A549 (cell line): Measurements from ENCODE around the gene PARD3B. TPM values are rescaled to one million over a fixed set of nuclear protein-coding genes. Genes with fewer than 3 reads are reported as not detected.

Experiments
- ATAC-seq, 2 experiments: fragments of 200-7000 bp in 1 of 2; fragments of >200 bp in 1 of 2; cut with Nextera tagmentation in 1 of 2; cut with Tn5 transposase in 1 of 2; 3 replicates each; pipeline versions ENCODE4 v1.8.0 to v1.9.1; 2018 to 2020; ENCODE audit warnings: mild to moderate bottlenecking in 1 of 2, moderate library complexity in 1 of 2
- CTCF ChIA-PET: fragments of 300-600 bp; sonication (Branson Sonifier 250); formaldehyde crosslinking; extraction: SDS; loops from one replicate; lab custom pipeline; 2021; ENCODE audit warnings: antibody characterized with exemption, inconsistent platforms; lab: Yijun Ruan, JAX
- POLR2A ChIA-PET: fragments of 350-600 bp; formaldehyde crosslinking; extraction: SDS; loops from one replicate; lab custom pipeline; 2021; ENCODE audit warnings: antibody characterized with exemption, inconsistent platforms; lab: Yijun Ruan, JAX
- DNase-seq, 2 experiments: peaks; one replicate each; pipeline versions ENCODE4 v3.0.0 to v3.0.0-alpha.2; 2011 to 2016; ENCODE audit warnings: low read depth in 1 of 2, low spot score in 1 of 2
- FAIRE-seq: peaks from 2 replicates; lab custom pipeline; 2011; peaks lifted over from hg19 to GRCh38; lab: Jason Lieb, UNC
- H3K27ac ChIP-seq, 2 experiments: fragments of >200 bp; sonication (Bioruptor Twin); formaldehyde crosslinking; 3 replicates each; pipeline ENCODE4 v1.5.1; 2016 to 2017
- H3K4me1 ChIP-seq: fragments of >200 bp; sonication (Bioruptor Twin); formaldehyde crosslinking; 3 replicates; pipeline ENCODE4 v1.6.1; 2016
- H3K4me2 ChIP-seq: fragments of >200 bp; sonication (Bioruptor Twin); formaldehyde crosslinking; 3 replicates; pipeline ENCODE4 v1.6.1; 2016
- H3K4me3 ChIP-seq: fragments of >200 bp; sonication (Bioruptor Twin); formaldehyde crosslinking; 3 replicates; pipeline ENCODE4 v1.5.1; 2016
- H3K9me3 ChIP-seq: fragments of >200 bp; sonication (Bioruptor Twin); formaldehyde crosslinking; 3 replicates; pipeline ENCODE4 v1.6.1; 2016
- ATOH8 ChIP-seq: fragments of 250-450 bp; sonication (Bioruptor Pico); IDR thresholded peaks from 2 replicates; pipeline ENCODE4 v1.5.0; 2020; ENCODE audit warnings: low read depth, mild to moderate bottlenecking, moderate library complexity
- CBX8 ChIP-seq: fragments of 200-600 bp; sonication (generic); IDR thresholded peaks from 2 replicates; pipeline ENCODE4 v1.6.1; 2016
- CTCF ChIP-seq: fragments of >200 bp; sonication (Bioruptor Twin); formaldehyde crosslinking; IDR thresholded peaks from 3 replicates; pipeline ENCODE4 v1.5.1; 2016
- EHF ChIP-seq: fragments of 250-450 bp; sonication (Bioruptor Pico); IDR thresholded peaks from 2 replicates; pipeline ENCODE4 v1.5.0; 2020; ENCODE audit warnings: mild to moderate bottlenecking
- EP300 ChIP-seq, 2 experiments: fragments of >200 bp; sonication (Bioruptor Twin); formaldehyde crosslinking; IDR thresholded peaks; 2 replicates in 1 of 2; 3 replicates in 1 of 2; pipeline ENCODE4 v1.6.1; 2016 to 2017
- FOSB ChIP-seq: fragments of 250-450 bp; sonication (Bioruptor Pico); IDR thresholded peaks from 2 replicates; pipeline ENCODE4 v1.5.0; 2020; ENCODE audit warnings: mild to moderate bottlenecking, moderate library complexity
- HEYL ChIP-seq: fragments of 250-450 bp; sonication (Bioruptor Pico); IDR thresholded peaks from 2 replicates; pipeline ENCODE4 v1.8.0; 2021; ENCODE audit warnings: mild to moderate bottlenecking, moderate library complexity
- HMGXB4 ChIP-seq: fragments of 250-450 bp; sonication (Bioruptor Pico); IDR thresholded peaks from 2 replicates; pipeline ENCODE4 v1.5.0; 2021; ENCODE audit warnings: mild to moderate bottlenecking, moderate library complexity, borderline replicate concordance
- JUN ChIP-seq, 2 experiments: fragments of >200 bp; sonication (Bioruptor Twin); formaldehyde crosslinking; IDR thresholded peaks; 2 replicates in 1 of 2; 3 replicates in 1 of 2; pipeline ENCODE4 v1.6.1; 2016 to 2017
- MAFK ChIP-seq: fragments of 450-650 bp; IDR thresholded peaks from 2 replicates; pipeline ENCODE4 v1.6.1; 2014; ENCODE audit not compliant: partially characterized antibody
- MAZ ChIP-seq: fragments of 150-350 bp; IDR thresholded peaks from 2 replicates; pipeline ENCODE4 v1.6.1; 2014; ENCODE audit warnings: antibody characterized with exemption, low read depth, low read length, borderline replicate concordance
- MYC ChIP-seq: IDR thresholded peaks from 2 replicates; pipeline ENCODE4 v1.6.1; 2012; ENCODE audit warnings: mild to moderate bottlenecking, inconsistent platforms, low read length, improper control_type of control experiment, borderline replicate concordance
- PBX3 ChIP-seq: IDR thresholded peaks from 2 replicates; pipeline ENCODE4 v1.6.1; 2012
- PHF8 ChIP-seq: fragments of 200-600 bp; sonication (generic); IDR thresholded peaks from 2 replicates; pipeline ENCODE4 v1.6.1; 2016; ENCODE audit warnings: low read depth, mild to moderate bottlenecking, antibody characterized with exemption, moderate library complexity, borderline replicate concordance
- RCOR1 ChIP-seq: fragments of 150-350 bp; IDR thresholded peaks from 2 replicates; pipeline ENCODE4 v1.6.1; 2014; ENCODE audit warnings: antibody characterized with exemption, low read length, low read depth
- RNF2 ChIP-seq: fragments of 200-600 bp; sonication (generic); IDR thresholded peaks from 2 replicates; pipeline ENCODE4 v1.6.1; 2016; ENCODE audit warnings: low read depth, mild to moderate bottlenecking, antibody characterized with exemption, moderate library complexity, borderline replicate concordance
- TP53 ChIP-seq: fragments of 250-450 bp; sonication (Bioruptor Pico); IDR thresholded peaks from 2 replicates; pipeline ENCODE4 v1.5.0; 2021; ENCODE audit warnings: mild to moderate bottlenecking, moderate library complexity
- ZC3H11A ChIP-seq: fragments of 450-650 bp; IDR thresholded peaks from 2 replicates; pipeline ENCODE4 v1.6.1; 2014; ENCODE audit warnings: antibody characterized with exemption, mild to moderate bottlenecking
- ZFP36 ChIP-seq: fragments of 450-650 bp; IDR thresholded peaks from 2 replicates; pipeline ENCODE4 v1.6.1; 2014; ENCODE audit warnings: borderline replicate concordance; ENCODE audit not compliant: partially characterized antibody
- WGBS: methylation state at CpG from one replicate; pipeline ENCODE4 v1.1.6; 2017; ENCODE audit errors: missing lambda C conversion rate; 5-methylcytosine and 5-hydroxymethylcytosine counted together
- polyA plus RNA-seq, 4 experiments: library from polyadenylated mRNA; depleted of rRNA in 3 of 4; stranded (reverse); fragments of >200 nt; fragmentation: RNase III in 1 of 4; extraction: RNeasy Plus Mini Kit Qiagen cat#74134 plus additional on column Dnase treatment in 1 of 4; gene quantifications; 2 replicates in 3 of 4; 3 replicates in 1 of 4; pipeline ENCODE4 v1.2.3, GENCODE V29; 2011 to 2017

PARD3B gene
- polyA plus RNA-seq, 2 of the 4 experiments (the other 2 are of a cell fraction) = 1.2 to 2.4 TPM

GRCh38 chr2:204505488-204505887, 39.8 kb upstream of the PARD3B start:
- FAIRE-seq (no peak), ATAC-seq (no peak), DNase-seq (no peak)
- H3K4me3 ChIP-seq = no peak overlapping the region
- 32% methylated on average over 2 of the region's 2 CpGs for WGBS
- H3K9me3 ChIP-seq = no peaks in the 10 kb centered on the region
- no peaks in the 10 kb centered on the region for H3K4me1 ChIP-seq
- POLR2A ChIA-PET = no interaction called here
- H3K4me2 ChIP-seq = no peak overlapping the region
- no peak overlapping the region for H3K27ac ChIP-seq
- CTCF ChIA-PET = interaction anchor here (1.2 kb wide), 1 partner anchor 12 kb away, joined by 4 read pairs; no protein-coding TSS in a partner anchor
- TF ChIP-seq MAFK (peak; percentile 20), MYC (no peak)
- TF ChIP-seq, all 56 proteins: peak for 1

- H3K4me1 ChIP-seq = no peaks in the 10 kb centered on the region
- WGBS = 76% methylated on average over 4 of the region's 4 CpGs
- H3K4me2 ChIP-seq = no peak overlapping the region
- H3K4me3 ChIP-seq = no peak overlapping the region
- no peak for DNase-seq
- H3K9me3 ChIP-seq = no peaks in the 10 kb centered on the region
- no peak overlapping the region for H3K27ac ChIP-seq
- ChIA-PET CTCF (interaction anchor here (1.2 kb wide), 1 partner anchor 11 kb away, joined by 4 read pairs; no protein-coding TSS in a partner anchor), POLR2A (no interaction called here)
- no peak for ATAC-seq
- FAIRE-seq = no peak
- TF ChIP-seq EHF (CRISPR knock-in tag) (no peak), ZC3H11A (no peak), ZFP36 (no peak), PHF8 (no peak)
These were observed 39.3 kb upstream of the PARD3B start for GRCh38 chr2:204505946-204506345.

- WGBS = 77% methylated on average over 5 of the region's 5 CpGs
- POLR2A ChIA-PET = no interaction called here
- no peak for FAIRE-seq
- no peak for TF ChIP-seq CTCF
- no peak for TF ChIP-seq EHF (CRISPR knock-in tag)
- TF ChIP-seq EP300 (IDR thresholded peaks at IDR 0.05) = no peak
- no peak for TF ChIP-seq HEYL (CRISPR knock-in tag)
- no peak for ATAC-seq
- no peak for DNase-seq
- CTCF ChIA-PET = interaction anchor here (0.9 kb wide), 1 partner anchor 13 kb away, joined by 3 read pairs; no protein-coding TSS in a partner anchor
- Histone ChIP-seq H3K4me3 (no peak overlapping the region), H3K27ac (no peak overlapping the region), H3K9me3 (no peaks in the 10 kb centered on the region), H3K4me2 (no peak overlapping the region), H3K4me1 (no peaks in the 10 kb centered on the region)
These were observed 37.6 kb upstream of the PARD3B start for GRCh38 chr2:204507636-204508035.

- ATAC-seq (no peak), FAIRE-seq (no peak)
- TF ChIP-seq FOSB (CRISPR knock-in tag) (no peak), CBX8 (no peak), RNF2 (no peak), RCOR1 (no peak), TP53 (CRISPR knock-in tag) (no peak), EHF (CRISPR knock-in tag) (no peak), HMGXB4 (CRISPR knock-in tag) (no peak), ATOH8 (CRISPR knock-in tag) (no peak), MAZ (no peak), JUN (IDR thresholded peaks at IDR 0.05) (no peak), ZC3H11A (no peak), CTCF (no peak), PBX3 (no peak)
These were observed 34.4 kb upstream of the PARD3B start for GRCh38 chr2:204510709-204511420.

More at GRCh38 chr2:204510709-204511420, 34.4 kb upstream of the PARD3B start:
- Histone ChIP-seq H3K4me2 (no peak overlapping the region), H3K4me1 (no peaks in the 10 kb centered on the region), H3K27ac (no peak overlapping the region), H3K4me3 (no peak overlapping the region), H3K9me3 (no peaks in the 10 kb centered on the region)
- 47% methylated on average over 4 of the region's 4 CpGs for WGBS
- ChIA-PET POLR2A (no interaction called here), CTCF (no interaction called here)
- no peak for DNase-seq
